Measurements from ENCODE around the gene UCK2.

DNA sequence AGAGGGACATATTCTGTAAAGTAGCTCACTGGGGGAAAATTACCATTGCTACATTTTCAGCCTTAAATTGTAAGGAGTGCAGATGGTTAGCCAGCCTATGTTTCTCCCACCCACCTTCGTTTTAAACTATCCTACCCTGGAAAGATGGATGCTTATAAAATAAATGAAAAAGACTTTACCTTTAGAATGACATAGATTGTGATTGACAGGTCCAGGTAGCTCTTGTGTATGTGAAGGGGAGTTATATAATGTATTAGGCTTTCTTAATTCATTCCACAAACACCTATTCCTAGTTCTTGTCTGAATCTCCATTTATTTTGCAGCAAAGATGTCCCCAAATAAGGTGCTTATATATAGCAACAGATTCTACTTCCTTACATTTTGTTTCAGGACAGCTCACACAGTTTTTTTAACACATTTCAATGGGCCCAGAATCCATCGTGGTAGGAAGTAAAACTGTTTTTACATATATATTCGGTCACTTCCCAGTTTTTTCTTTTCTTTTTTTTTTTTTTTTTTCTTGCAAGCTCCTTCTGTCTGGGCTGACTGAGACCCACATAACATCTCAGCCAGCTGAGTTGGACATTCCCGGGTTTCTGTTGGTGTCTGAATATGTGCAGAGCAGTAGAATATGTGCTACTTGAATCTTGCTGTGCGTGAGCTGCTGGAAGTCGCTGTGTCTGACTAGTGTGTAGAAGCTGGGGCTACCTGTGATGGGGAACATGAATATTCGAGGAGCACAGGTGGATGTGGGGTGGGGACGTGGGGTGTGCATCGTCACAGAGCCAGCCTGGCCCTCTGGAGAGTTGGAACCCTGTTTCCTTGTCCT lies 27.8 kb downstream of the UCK2 start:
- TF ChIP-seq, protein P1, sequence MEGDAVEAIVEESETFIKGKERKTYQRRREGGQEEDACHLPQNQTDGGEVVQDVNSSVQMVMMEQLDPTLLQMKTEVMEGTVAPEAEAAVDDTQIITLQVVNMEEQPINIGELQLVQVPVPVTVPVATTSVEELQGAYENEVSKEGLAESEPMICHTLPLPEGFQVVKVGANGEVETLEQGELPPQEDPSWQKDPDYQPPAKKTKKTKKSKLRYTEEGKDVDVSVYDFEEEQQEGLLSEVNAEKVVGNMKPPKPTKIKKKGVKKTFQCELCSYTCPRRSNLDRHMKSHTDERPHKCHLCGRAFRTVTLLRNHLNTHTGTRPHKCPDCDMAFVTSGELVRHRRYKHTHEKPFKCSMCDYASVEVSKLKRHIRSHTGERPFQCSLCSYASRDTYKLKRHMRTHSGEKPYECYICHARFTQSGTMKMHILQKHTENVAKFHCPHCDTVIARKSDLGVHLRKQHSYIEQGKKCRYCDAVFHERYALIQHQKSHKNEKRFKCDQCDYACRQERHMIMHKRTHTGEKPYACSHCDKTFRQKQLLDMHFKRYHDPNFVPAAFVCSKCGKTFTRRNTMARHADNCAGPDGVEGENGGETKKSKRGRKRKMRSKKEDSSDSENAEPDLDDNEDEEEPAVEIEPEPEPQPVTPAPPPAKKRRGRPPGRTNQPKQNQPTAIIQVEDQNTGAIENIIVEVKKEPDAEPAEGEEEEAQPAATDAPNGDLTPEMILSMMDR (IDR thresholded peaks at IDR 0.05) = no peak
- TF ChIP-seq POLR2A (IDR thresholded peaks at IDR 0.05) = no peak

All from adrenal gland (tissue), 5 donors.